GM21390 (cell line): ENCODE results near the gene FRY.

Experiments used
- ATAC-seq: cut with Tn5 transposase; IDR thresholded peaks from one replicate; pipeline ENCODE4 v1.9.1; 2021; ENCODE audit not compliant: unreplicated experiment

The FRY gene

DNA sequence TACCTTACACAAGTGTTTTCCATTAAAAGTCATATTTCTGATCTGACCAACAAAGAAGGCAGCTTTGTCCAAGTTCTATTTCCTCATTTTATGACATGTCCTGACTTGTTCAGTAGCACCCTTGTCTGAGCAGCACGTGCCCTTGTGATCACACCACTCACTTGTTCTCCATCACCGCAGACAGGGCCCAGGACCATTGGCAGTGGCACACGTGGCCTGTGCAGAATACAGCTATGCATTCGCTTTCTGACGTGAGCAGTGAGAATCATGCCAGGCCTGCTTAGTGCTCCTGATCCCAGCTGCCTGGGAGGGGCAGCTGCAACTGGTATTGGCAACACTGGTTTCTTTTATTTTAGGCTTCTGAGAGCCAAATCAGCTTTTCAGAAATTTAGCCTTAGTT lies 134.2 kb downstream of the FRY start:
- ATAC-seq = no peak

DNA sequence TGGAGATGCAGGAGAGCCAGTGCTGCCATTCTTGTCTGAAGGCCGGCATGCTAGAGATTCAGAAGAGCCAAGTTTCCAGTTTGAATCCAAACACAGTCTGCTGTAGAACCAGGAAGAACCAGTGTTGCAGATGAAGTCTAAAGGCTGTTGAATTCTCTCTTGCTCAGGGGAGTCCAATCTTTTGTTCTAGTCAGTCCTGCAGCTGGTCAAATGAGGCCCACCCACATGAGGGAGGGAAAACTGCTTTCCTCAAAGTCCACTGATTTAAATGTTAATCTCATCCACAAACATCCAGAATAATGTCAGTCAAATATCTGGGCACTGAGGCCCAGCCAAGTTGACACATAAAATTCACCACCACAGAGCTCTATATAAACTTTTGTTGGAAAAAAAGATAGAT lies 136.6 kb downstream of the FRY start:
- no peak for ATAC-seq

DNA sequence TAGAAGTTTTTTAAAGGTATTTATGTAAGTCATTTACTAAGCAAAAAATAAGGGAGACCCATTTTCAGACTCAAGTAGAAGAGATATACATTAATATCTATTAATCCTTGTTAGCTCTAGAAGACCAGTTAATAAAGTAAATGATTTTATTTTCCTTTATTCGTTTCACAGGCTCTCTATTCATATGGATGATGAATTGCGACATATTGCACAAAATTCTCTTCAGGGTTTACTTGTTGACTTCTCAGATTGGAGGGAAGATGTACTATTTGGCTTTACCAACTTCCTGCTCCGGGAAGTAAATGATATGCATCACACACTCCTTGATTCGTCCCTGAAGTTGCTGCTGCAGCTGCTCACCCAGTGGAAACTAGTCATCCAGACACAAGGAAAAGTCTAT lies 139.3 kb downstream of the FRY start:
- ATAC-seq = no peak

DNA sequence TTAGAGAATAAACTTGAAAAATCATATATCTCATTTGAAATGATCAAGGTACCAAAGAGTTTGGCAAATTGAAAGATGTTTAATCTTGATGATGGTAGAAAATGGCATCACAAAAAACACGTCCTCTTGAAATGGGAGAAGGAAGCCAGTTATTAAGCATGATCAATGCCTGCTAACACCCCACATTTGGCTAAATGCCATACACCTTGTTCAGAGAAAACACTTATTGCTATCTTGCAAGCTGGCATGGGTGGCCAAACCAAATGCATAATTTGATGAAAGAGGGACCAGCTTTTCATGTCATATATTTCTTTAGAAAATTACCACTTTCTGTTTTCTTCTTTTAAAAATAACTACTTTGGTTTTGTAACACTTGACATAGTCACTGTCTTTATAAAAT lies 142.3 kb downstream of the FRY start:
- no peak for ATAC-seq

DNA sequence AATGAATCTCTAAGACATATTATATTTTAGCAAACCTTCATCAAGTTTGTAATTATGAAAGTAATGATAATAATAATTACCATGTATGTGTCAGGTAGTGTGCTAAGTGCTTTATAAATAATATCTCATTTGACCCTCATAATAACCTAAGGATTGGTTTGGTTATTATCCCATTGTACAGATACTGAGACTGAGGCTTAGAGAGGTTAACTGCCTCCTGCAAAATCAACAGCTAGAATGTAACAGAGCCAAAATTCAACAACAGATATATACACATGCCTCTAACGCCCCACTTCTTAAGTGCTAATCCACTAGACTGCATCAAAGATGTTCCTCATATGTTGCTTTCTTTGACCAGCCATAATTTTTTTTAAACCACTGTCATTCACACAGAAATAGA lies 142.8 kb downstream of the FRY start:
- no peak for ATAC-seq

DNA sequence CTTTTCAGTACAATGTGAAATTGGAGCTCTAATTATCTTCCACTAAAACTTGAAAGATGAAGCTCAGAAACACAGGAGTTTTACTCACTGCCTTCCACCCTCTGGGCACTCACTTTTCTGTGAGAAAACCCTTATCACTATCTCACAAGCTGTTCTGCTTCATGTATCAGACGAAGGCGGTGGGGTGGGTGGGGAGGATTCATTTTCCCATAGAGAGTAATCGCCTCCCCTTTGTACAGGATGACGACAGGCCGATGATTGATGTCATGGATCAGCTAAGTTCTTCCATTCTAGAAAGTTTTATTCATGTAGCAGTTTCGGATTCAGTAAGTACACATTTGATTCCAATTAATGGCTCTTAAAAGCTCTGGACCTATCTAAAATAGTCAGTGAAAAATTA lies 143.7 kb downstream of the FRY start:
- no peak for ATAC-seq

DNA sequence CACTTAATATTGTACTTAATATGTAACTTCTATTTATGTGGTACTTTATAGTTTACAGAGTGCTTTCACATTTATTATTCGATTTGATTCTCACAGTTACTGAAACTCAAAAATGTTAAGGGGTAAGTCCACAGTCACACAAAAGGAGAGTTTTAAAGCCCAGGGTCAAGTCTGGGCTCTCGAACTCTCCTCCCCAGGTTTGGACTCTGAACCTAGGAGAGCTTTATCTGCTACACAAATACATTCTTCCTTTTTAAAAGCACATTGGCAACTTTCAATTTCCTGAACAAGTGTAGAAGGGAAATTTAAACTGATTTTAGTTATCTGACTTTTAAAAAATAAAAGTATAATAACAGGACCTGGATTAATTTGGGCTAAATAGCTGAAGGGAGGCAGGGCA lies 144.4 kb downstream of the FRY start:
- no peak for ATAC-seq

DNA sequence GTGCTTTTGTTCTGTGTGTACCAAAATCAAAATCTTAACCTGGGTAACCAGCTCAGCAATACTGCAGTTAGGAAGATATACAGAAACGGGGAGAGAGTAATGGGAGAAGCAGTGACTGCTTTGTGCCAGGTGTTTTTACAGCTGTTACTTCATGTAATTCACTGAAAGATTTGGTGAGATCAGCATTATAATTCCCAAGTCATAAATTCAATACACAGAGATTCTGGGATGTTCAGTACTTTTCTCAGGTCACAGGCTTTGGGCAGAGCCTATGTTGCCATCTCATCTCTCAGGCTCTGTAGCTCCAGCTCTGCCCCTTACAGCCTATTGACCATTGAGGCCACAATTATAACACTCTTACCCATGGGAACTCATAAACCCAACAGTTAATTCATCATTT lies 145.1 kb downstream of the FRY start:
- ATAC-seq = no peak

DNA sequence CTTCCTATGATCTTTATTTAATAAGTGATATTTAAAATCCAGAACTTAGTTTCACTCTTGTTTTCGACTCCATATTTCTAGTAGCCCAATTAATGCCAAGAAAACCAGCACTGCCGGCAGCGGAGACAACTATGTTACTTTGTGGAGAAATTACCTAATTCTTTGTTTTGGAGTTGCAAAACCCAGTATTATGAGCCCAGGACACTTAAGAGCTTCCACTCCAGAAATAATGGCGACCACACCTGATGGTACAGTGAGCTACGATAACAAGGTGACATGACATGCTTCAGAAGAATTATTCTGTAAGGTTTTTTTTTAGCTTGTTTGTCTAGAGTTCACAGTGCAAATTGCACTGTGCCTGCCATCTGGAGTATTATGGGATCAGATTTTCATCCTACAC lies 147.2 kb downstream of the FRY start:
- ATAC-seq = no peak

DNA sequence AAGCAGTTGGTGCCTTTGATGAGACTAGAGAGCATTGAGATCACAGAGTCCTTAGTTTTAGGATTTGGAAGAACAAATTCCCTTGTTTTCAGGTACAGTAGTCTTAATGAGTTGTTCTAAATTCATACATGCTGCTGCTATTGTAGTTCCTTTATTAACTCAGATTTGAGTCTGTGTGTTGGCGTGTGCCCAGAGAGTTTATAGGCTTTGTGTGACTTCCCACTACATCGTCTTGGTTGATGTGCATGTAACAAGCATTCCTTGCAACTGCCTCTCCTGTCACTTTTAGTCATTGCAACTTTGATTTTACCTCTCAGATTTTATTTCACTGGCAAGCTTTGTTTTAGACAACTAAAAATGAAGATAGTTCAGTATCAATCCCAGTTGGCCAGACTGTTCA lies 148.1 kb downstream of the FRY start:
- ATAC-seq = no peak

DNA sequence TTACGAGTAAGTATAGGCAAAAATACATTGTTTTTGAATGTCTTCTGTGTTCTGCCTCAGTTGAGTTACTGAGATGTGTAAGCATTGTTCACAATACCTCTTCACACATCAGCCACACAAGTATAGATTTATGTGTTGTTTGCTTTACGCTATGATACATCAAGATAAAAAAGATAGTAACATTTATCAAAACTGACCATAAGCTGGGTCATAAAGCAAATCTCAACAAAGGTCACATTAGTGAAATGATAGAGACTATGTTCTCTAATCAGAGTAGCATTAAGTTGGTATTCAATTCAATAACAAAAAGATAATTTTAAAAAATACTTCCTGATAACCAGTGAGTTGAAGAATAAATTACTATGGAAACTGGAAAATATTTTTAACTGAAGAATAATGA lies 156.1 kb downstream of the FRY start:
- no peak for ATAC-seq

DNA sequence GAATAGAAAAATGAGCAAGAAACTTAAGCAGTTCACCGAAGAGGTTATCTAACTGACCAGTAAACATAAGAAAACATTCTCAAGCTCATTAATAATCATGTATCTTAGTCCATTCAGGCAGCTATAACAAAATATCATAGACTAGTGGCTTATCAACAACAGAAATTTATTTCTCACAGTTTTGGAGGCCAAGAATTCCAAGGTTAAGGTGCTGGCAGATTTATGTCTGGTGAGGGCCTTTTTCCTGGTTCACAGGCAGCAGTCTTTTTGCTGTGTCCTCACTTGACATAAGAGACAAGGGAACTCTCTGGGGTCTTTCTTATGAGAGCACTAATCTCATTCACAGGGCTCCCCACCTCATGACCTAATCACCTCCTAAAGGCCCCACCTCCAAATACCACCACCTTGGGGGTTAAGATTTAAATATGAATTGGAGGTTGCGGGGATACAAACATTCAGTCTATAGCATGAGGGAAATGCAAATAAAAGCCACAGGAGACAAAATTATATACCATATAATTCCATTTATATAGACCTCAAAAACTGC lies 160.0 kb downstream of the FRY start:
- ATAC-seq = no peak

DNA sequence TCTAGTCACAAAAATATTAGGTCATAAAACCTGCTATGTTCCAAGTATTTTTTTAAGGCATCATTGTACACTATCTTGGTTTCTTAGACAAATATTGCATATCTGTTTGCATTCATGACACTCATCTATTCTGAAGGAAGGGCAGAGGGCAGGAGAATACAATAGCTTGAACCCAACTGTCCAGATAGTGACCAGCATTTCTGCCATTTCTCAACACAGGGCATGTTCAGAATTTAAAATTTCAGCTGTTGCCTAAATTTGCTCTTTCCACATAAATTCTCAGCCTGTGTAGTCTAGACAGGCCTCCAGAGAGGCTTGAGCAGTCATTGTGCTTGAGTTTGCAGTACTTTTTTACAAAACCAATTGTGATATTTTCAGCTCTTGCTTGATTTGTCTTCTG lies 164.1 kb downstream of the FRY start:
- no peak for ATAC-seq

DNA sequence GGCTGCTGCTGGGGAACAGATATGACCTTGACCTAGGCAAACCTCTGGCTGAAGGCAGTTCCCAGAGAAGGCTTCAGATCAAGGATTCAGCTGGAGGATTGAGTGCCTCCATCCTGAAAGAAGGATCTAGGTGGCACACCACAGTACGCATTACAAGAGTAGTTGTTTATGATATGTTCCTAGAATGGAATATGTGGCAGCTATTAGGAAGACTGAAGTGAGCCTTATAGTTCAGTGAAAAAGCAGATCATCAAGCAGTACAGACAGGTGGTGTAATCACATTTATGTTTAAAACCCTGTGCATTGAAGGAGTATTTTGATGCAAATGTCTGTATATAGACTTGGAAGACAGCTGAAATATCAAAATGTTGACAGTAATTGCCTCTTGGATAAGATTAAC lies 167.6 kb downstream of the FRY start:
- no peak for ATAC-seq

DNA sequence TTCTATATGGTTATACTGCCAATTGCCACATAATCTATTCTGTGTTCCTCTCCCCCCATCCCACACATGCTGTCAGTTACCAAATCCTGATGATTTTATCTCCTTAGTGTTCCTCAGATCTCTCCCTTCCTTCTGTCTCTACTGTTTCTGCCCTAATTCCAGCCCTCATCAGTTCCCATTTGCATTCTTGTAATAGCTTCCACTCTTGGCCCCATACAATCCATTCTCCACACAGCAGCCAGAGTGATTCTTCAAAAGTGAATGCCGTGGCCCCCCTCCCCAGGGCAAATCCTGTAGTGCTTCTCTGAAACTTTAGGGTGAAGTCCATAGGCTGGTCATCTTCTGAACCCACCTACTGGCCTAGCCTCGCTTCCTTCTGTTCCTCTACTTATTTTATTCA lies 169.2 kb downstream of the FRY start:
- ATAC-seq = no peak

DNA sequence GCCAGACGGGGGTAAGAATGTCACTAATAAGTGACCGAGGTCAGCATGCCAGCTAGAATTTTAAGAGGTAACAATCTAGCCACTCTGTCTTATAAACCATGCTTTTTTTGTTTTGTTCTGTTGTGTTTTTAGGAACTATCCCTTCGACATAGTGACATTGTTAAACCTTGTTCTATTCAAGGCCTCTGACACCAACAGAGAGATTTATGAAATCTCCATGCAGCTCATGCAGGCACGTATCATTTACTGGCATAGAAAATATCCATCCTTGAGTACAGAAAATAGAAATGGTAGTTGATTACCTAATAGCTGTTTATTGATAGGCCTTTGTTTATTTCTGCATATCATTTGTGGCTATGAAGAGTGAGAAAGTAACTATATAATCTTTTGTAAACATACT lies 170.2 kb downstream of the FRY start:
- no peak for ATAC-seq

DNA sequence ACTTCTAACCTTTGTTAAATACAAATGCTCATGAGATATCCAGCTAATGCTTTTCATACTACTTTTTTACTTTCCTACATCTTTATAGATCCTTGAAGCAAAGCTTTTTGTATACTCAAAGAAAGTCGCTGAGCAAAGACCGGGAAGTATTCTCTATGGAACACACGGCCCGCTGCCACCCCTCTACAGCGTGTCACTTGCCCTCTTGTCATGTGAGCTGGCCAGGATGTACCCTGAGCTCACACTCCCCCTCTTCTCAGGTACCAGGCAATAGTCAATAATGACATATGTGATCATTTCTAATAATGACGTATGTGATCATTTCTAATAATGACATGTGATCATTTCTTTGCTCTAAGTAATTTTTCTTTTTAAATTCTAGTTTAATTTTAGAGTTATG lies 170.7 kb downstream of the FRY start:
- no peak for ATAC-seq

DNA sequence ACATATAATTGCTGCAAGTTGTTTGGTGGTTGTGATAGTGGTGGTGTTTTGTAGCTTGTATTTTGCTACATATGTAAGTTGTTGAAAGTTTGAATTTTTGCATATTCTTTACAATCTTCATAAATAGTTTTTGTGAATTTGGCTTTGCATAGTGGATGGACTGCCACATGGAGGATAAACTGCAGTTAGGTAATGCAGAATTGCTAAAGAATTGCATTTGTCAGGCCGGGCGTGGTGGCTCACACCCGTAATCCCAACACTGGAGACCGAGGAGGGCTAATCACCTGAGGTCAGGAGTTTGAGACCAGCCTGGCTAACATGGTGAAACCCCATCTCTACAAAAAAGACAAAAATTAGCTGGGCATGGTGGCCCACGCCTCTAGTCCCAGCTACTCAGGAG lies 171.6 kb downstream of the FRY start:
- ATAC-seq = no peak

DNA sequence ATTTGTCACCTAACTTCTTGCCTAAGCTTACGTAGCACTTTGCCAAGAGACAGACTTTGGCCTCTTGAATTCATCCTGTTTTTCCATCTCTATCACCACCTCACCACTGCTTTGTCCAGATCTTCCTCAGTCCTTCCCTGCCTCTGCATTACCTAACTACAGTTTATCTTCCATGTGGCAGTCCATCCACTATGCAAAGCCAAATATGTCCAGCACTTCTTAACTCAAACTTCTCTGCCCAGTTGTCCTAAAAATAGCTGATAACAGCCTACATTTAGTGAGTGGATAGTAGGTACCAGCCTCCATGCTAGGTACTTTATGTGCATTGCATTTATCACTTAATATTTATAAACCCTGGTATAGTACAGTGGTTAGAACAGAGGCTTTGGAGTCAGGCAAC lies 172.2 kb downstream of the FRY start:
- ATAC-seq = no peak

DNA sequence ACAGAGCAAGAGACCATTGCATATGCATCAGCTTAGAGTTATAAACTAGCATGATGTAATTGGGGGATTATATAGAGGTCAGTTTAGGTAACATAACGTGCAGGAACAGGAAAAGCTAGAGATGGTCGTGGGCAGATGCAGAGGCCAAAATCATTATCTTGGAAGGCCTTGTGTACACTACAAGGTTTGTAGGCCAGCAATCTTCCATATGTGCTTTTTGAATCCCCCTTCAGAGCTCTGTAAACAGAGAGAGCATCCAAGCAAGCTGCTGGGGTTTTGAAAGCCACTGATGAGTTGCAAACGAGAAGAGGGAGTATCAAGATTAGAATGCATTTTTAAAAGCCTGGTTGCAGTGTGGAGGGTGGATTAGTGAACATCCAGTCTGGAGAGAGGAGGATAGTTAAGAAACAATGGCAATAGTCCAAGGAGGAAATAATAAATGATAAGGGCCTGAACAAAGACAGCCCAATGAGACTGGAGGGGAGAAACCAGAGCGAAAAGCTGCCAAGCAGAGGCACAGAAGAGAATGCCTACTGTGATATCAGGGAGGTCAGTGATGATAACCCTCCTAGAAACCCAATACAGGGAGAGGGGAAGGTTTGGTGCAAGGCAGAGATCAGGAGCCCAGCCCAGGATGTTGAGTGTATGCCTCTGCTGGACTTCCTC lies 174.0 kb downstream of the FRY start:
- ATAC-seq = no peak

DNA sequence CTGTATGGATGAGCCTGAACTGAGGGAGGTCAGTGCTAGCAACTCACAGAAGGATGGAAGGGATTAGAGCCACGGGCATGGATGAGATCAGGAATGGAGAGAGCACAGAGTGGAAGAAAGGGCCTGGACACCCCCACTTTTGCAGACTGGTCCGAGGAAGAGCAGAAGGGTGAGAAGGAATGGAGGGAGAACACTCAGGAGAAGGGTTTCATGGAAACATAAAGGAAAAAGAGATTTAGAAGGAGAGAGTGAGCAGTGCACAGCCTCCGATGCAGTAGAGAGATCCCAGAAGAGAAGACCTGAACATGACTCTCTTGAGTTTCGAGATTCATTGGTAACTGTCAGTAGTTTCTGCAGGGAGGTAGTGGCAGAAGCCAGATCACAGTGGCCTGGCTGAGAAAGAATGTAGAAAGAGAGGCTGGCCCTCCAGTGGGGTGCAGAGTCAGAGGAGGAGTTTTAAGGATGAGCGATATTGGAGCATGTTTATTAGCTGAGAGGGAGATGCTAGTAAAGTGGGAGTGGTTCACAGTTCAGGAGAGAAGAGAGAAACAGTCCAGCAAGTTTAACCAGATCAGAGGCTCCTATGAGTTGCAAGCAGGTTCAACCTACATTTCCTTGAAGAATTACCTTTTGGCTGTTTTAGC lies 174.6 kb downstream of the FRY start:
- no peak for ATAC-seq

DNA sequence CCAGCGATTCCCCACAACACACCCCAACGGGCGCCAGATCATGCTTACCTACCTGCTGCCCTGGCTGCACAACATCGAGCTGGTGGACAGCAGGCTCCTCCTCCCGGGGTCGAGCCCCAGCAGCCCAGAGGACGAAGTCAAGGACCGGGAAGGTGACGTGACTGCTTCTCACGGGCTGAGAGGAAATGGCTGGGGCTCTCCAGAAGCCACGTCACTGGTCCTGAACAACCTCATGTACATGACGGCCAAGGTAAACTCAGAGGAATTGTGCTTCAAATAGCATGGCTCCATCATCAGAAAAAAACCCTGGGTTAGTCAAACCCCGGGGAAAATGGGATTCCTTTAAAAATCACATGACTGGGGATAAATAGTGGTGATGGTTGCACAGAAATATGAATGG lies 177.3 kb downstream of the FRY start:
- no peak for ATAC-seq

DNA sequence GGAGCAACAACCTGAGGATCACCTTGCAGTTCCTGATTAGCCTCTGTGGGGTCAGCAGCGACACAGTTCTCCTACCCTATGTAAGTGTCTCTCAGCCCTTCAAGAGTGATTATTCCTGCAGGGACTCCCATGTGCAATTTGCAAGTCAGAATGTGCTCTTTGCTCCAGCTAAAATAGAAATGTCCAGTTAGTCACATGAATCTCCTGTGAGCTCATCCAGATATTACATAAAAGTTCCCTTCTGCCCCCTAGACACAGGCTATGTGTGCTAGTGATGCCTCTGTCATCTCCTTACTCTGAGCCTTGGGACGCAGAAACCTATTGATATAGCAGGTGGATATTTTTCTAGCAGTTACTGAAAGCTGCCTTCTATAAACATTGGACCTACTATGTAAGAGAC lies 178.1 kb downstream of the FRY start:
- ATAC-seq = no peak
